ENCODE results near the gene FEZ2. TPM values are rescaled to one million over a fixed set of nuclear protein-coding genes. Genes with fewer than 3 reads are reported as not detected.
A peak's percentile ranks its signal among the peaks of the same experiment; 100 is the strongest.

FEZ2 gene
- total RNA-seq, 4 donors from 2014 or later = 27.9 to 66.6 (median 39.7) TPM

- no peak for DNase-seq
- Histone ChIP-seq H3K4me3 (no peak overlapping the region), H3K4me1 (no peaks in the 10 kb centered on the region), H3K27ac (peak overlapping the region; percentile 9 to 67), H3K27me3 (no peaks in the 10 kb centered on the region), H3K36me3 (no peaks in the 10 kb centered on the region), H3K9me3 (no peaks in the 10 kb centered on the region)
- intact Hi-C loops (cut with DNase I; ENCODE audit: low total_unique reads) = no loop called here
- TF ChIP-seq POLR2A (IDR thresholded peaks at IDR 0.05) = no peak
- TF ChIP-seq, protein P1, sequence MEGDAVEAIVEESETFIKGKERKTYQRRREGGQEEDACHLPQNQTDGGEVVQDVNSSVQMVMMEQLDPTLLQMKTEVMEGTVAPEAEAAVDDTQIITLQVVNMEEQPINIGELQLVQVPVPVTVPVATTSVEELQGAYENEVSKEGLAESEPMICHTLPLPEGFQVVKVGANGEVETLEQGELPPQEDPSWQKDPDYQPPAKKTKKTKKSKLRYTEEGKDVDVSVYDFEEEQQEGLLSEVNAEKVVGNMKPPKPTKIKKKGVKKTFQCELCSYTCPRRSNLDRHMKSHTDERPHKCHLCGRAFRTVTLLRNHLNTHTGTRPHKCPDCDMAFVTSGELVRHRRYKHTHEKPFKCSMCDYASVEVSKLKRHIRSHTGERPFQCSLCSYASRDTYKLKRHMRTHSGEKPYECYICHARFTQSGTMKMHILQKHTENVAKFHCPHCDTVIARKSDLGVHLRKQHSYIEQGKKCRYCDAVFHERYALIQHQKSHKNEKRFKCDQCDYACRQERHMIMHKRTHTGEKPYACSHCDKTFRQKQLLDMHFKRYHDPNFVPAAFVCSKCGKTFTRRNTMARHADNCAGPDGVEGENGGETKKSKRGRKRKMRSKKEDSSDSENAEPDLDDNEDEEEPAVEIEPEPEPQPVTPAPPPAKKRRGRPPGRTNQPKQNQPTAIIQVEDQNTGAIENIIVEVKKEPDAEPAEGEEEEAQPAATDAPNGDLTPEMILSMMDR (IDR thresholded peaks at IDR 0.05) = no peak
These were observed 34.9 kb downstream of the FEZ2 start for GRCh38 chr2:36562973-36563532.

DNA sequence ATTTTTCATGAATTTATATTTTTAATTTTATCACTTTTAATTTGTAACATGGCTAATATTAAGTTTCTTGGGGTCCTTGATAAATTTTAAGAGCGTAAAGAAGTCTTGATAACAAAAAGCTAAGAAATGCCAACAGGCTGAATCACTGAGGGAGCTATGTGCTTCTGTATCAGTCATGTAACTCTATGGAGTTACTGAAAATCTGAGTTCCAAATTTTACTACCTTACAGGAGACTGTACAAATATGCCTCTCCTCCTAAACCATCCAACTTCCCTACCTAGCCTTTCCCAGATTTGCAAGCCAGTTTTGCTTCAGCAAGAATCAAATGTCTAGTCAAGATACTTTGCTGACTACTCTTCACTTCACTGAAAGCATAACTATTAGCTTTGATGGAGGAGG, 35.7 kb downstream of the FEZ2 start:
- Histone ChIP-seq H3K9me3 (no peaks in the 10 kb centered on the region), H3K36me3 (no peaks in the 10 kb centered on the region), H3K27me3 (no peaks in the 10 kb centered on the region), H3K4me3 (no peak overlapping the region), H3K4me1 (no peaks in the 10 kb centered on the region), H3K27ac (peak overlapping the region in 1 of 2 donors; percentile 67)
- TF ChIP-seq, protein P1 (IDR thresholded peaks at IDR 0.05) = no peak
- TF ChIP-seq POLR2A (IDR thresholded peaks at IDR 0.05) = no peak
- intact Hi-C loops (cut with DNase I; ENCODE audit: low total_unique reads) = no loop called here
- DNase-seq = no peak

- TF ChIP-seq, protein P1 (IDR thresholded peaks at IDR 0.05) = no peak
- no peak for TF ChIP-seq POLR2A (IDR thresholded peaks at IDR 0.05)
- H3K27ac ChIP-seq = peak overlapping the region; percentile 48 to 67
- H3K36me3 ChIP-seq = no peaks in the 10 kb centered on the region
- no peaks in the 10 kb centered on the region for H3K27me3 ChIP-seq
- DNase-seq = peak in 1 of 2 donors; percentile 29
- intact Hi-C loops (cut with DNase I; ENCODE audit: low total_unique reads) = no loop called here
- no peaks in the 10 kb centered on the region for H3K9me3 ChIP-seq
- H3K4me1 ChIP-seq = no peaks in the 10 kb centered on the region
- no peak overlapping the region for H3K4me3 ChIP-seq
These were observed 36.6 kb downstream of the FEZ2 start for GRCh38 chr2:36561237-36561944.

DNA sequence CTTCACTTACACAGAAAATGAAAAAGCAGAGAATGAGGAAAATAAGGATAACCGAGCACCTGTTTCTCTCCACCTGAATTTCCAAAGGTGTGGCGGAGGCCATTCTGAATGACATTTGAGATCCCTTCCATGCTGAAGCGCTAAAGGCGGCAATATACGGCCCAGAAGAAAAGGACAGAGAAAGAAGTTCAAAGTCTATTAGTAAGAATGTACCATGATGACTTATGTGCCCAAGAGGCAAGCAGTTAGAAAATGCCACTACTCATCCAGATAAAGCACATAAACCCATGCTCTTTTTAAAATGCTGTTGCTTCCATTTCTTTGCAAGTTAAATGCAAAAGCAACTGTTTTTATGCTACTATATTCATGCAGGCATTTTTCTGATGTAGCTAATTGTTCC, 37.2 kb downstream of the FEZ2 start:
- no peaks in the 10 kb centered on the region for H3K9me3 ChIP-seq
- TF ChIP-seq, protein P1 (IDR thresholded peaks at IDR 0.05) = no peak
- no peak for TF ChIP-seq POLR2A (IDR thresholded peaks at IDR 0.05)
- no peak for DNase-seq
- H3K27me3 ChIP-seq = no peaks in the 10 kb centered on the region
- intact Hi-C loops (cut with DNase I; ENCODE audit: low total_unique reads) = no loop called here
- H3K27ac ChIP-seq = peak overlapping the region; percentile 48 to 60
- no peak overlapping the region for H3K4me3 ChIP-seq
- no peaks in the 10 kb centered on the region for H3K36me3 ChIP-seq
- no peaks in the 10 kb centered on the region for H3K4me1 ChIP-seq

GRCh38 chr2:36559221-36559942, 38.6 kb downstream of the FEZ2 start:
- no peak overlapping the region for H3K27ac ChIP-seq

More at GRCh38 chr2:36559221-36559942, 38.6 kb downstream of the FEZ2 start:
- Histone ChIP-seq H3K4me3 (no peak overlapping the region), H3K27me3 (no peaks in the 10 kb centered on the region), H3K36me3 (no peaks in the 10 kb centered on the region), H3K4me1 (no peaks in the 10 kb centered on the region), H3K9me3 (no peaks in the 10 kb centered on the region)
- intact Hi-C loops (cut with DNase I; ENCODE audit: low total_unique reads) = no loop called here
- no peak for DNase-seq
- TF ChIP-seq POLR2A (IDR thresholded peaks at IDR 0.05) = no peak
- TF ChIP-seq, protein P1 (IDR thresholded peaks at IDR 0.05) = no peak
